IPS-15b (cell line): ENCODE measurements around the gene IER5L.
A peak's percentile ranks its signal among the peaks of the same experiment; 100 is the strongest.

Experiments
- H3K27me3 ChIP-seq: one replicate; pipeline ENCODE4 v1.6.1; 2013; ENCODE audit warnings: low read length; ENCODE audit not compliant: control insufficient read depth, insufficient read depth
- H3K36me3 ChIP-seq: one replicate; pipeline ENCODE4 v1.6.1; 2013; ENCODE audit warnings: low read length; ENCODE audit not compliant: control insufficient read depth, insufficient read depth
- H3K4me1 ChIP-seq: one replicate; pipeline ENCODE4 v1.6.1; 2013; ENCODE audit warnings: mild to moderate bottlenecking, low read length; ENCODE audit not compliant: control insufficient read depth, insufficient read depth
- H3K4me3 ChIP-seq: one replicate; pipeline ENCODE4 v1.5.1; 2013; ENCODE audit warnings: low read depth, low read length
- H3K9ac ChIP-seq: one replicate; pipeline ENCODE4 v1.6.1; 2013; ENCODE audit warnings: low read depth, mild to moderate bottlenecking, low read length
- H3K9me3 ChIP-seq: one replicate; pipeline ENCODE4 v1.6.1; 2013; ENCODE audit warnings: mild to moderate bottlenecking, low read length; ENCODE audit not compliant: control insufficient read depth, insufficient read depth

IER5L gene

DNA sequence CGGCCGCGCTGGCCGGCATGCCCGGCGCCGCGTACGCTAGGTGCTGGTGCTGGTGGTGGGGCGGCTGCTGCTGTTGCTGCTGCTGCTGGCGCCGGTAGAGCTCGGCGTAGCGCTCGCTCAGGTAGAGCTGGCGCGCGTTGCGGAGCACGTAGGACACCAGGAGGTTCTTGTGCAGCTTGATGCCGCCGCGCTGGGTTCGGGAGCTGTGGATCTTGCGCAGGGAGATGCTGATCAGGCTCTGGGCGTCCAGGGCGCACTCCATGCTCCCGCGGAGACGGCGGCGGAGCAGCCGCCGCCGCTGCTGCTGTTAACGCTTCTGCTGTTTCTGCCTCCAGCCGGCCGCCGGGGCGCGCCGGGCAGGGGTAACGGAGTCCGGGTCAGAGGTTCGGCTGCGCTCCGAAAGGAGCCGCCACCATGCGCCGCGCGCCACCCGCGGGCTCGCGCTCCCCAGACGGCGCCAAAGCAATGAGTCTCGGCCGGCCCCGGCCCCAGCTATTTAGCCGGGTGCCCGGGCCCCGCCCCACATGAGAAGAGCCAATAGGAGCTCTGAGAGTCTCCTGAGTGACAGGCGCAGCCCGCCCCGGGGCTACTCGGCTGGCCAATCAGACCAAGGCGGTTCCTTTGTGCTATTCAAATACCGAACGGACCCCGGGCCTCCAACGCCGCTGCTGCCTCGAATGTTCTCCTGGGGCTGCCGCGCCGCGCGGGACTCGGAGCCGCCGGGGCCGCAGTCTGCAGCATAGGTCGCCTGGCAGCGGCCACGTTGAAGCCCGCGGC lies at the start of gene IER5L:
IER5L (minus strand) TSS at position 471 of the 777 bp plus-strand sequence; CDS start at position 262, 209 bp downstream.
- H3K9me3 ChIP-seq: no peaks in the 10 kb centered on the region
- peak within 1 kb of the TSS; percentile 73 for H3K4me3 ChIP-seq
- peaks cover 65% of the 10 kb centered on the region for H3K27me3 ChIP-seq
- H3K36me3 ChIP-seq: no peaks in the 10 kb centered on the region
- peaks cover 7% of the 10 kb centered on the region for H3K4me1 ChIP-seq
- H3K9ac ChIP-seq: peak within 1 kb of the TSS; percentile 54

DNA sequence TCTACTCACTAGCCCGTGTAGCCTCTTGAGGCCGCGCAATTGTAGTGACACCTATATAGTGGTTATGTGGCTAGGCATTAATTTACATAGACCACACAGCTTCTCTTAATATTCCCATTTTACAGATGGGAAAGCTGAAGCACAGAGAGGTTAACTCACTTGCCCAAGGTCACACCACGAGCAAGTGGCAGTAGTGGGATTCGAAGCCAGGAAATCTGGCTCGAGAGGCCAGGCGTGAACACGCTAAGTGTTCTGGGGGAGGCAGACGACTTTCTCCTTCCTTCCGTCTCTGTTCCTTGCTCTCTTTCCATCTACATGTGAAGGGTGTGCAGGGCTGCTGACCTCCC lies 49.8 kb upstream of the IER5L start:
- no peaks in the 10 kb centered on the region for H3K27me3 ChIP-seq
- no peak overlapping the region for H3K4me3 ChIP-seq
- H3K9me3 ChIP-seq: no peaks in the 10 kb centered on the region
- H3K9ac ChIP-seq: no peak overlapping the region
- H3K36me3 ChIP-seq: no peaks in the 10 kb centered on the region
- H3K4me1 ChIP-seq: peaks cover 3% of the 10 kb centered on the region

DNA sequence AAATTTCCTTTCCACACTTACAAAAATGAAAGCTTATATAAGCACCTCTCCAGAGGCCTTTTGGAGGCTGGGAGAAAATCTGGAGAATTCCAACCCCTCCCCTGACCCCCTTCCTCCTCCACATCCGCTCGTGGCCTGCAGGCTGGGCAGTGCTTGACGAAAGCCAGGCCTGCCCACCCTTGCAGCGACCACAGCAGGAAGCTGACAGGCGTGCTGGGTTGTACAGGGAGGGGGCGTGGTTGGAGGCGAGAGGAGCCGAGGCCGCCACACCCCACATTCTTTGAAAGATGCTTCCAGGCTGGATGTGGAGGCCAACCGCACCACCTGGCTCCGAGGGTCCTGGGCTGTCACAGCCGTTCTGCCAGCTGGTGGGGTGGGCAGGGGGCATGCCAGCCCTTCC lies 47.8 kb upstream of the IER5L start:
- Histone ChIP-seq H3K9ac (no peak overlapping the region), H3K4me1 (peaks cover 10% of the 10 kb centered on the region), H3K9me3 (no peaks in the 10 kb centered on the region)

DNA sequence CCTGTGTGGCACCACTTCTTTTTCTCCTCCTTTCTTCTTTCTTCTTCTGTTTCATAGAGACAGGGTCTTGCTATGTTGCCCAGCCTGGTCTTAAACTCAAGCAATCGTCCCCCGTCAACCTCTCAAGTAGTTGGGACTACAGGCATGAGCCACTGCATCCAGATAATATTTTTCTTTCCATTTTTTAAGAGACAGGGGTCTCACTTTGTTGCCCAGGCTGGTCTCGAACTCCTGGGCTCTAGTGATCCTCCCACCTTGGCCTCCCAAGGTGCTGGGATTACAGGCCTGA lies 47.4 kb upstream of the IER5L start:
- no peak overlapping the region for H3K4me3 ChIP-seq
- H3K4me1 ChIP-seq: peaks cover 10% of the 10 kb centered on the region

More for the DNA sequence above, 47.8 kb upstream of the IER5L start:
- no peaks in the 10 kb centered on the region for H3K36me3 ChIP-seq
- no peak overlapping the region for H3K4me3 ChIP-seq
- no peaks in the 10 kb centered on the region for H3K27me3 ChIP-seq

DNA sequence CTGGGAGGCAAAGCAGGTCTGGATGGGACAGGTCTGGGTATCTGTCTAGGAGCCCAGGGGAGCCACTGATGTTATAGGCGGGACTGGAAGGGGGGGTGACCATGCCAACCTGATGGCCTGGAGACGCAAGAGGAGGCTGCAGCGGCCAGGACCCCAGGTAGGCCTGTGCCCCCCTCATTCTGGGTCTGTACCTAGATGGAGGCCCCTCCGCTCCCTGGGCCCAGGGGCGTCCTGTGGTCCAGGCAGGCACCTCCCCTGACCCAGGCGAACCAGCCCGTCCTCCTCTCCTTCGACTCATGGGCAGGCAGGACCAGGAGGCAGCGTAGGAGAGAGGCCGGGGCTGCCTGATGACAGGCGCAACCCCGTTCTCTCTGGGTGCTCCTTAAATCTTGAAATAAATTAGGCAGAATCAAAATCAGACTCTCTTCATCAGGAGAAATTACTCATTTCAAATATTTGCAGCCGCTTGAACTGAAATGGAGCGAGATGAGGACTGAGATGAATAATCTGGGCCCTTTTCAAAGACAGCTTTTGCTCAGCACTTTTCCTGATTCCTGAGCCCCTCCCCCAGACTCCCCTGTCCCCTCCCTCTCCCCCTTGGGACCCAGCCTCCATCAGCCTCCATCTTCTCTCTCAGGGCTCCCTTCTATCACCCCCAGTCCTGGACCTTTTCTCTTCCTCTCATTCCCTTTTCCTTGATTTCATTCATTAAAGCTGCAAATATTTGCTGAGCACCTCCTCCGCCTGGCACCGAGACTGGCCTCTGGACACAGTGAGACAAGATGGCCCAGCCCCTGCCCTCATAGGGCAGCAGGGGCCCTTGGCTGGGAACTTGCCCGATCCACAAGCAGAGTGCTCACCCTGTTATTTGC lies 46.8 kb upstream of the IER5L start:
- Histone ChIP-seq H3K9me3 (no peaks in the 10 kb centered on the region), H3K9ac (no peak overlapping the region), H3K36me3 (no peaks in the 10 kb centered on the region), H3K27me3 (no peaks in the 10 kb centered on the region), H3K4me3 (no peak overlapping the region), H3K4me1 (peaks cover 10% of the 10 kb centered on the region)

More for the DNA sequence above, 47.4 kb upstream of the IER5L start:
- Histone ChIP-seq H3K36me3 (no peaks in the 10 kb centered on the region), H3K9me3 (no peaks in the 10 kb centered on the region), H3K9ac (no peak overlapping the region), H3K27me3 (no peaks in the 10 kb centered on the region)

DNA sequence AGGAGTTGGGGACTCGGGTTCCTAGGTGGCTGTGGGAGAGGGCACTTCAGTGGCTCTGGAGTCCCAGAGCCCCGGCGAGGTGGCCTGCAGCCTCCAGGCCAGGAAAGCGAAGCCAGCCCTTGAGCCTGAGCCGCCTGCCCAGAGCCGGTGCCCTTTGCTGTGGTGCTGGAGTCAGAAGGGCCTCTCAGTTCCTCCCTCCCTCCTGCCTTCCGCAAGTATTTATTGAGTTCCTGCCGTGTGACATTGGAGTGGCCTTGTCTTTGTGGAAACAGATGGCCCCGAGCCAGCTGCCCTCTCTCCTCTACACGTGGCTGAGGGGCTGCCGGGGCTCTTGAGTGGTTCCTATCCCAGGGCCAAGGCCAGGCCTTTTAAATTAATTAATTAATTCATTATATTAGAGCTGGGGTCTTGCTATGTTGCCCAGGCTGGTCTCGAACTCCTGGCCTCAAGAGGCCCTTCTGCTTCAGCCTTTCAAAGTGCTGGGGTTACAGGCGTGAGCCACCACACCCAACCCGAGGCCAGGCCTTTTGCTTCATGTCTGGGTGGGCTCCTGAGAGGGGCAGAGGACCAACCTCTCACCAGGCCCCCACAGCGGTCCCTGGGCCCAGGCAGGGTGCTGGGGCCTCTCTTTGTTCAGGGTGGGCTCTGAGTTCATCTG lies 45.6 kb upstream of the IER5L start:
- H3K27me3 ChIP-seq: no peaks in the 10 kb centered on the region
- no peak overlapping the region for H3K9ac ChIP-seq
- H3K36me3 ChIP-seq: no peaks in the 10 kb centered on the region
- no peak overlapping the region for H3K4me3 ChIP-seq
- H3K4me1 ChIP-seq: peaks cover 10% of the 10 kb centered on the region
- H3K9me3 ChIP-seq: no peaks in the 10 kb centered on the region

DNA sequence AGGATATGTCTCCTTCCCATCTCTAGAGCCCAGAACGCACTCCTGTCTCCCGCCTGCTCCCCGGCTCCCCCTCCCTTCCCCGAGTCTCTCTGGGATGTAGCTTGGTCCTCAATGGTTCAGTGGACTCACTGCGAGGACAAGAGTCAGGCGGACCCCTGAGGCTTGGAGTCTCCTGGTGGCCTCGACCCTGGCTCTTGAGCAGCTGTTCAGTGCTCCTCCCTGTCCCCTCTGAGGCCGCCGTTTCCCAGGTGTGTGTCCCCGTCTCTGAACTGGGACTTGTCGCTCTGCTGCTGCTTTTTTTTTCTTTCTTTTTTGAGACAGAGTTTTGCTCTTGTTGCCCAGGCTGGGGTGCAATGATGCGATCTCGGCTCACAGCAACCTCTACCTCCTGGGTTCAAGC lies 44.8 kb upstream of the IER5L start:
- H3K27me3 ChIP-seq: no peaks in the 10 kb centered on the region
- H3K9ac ChIP-seq: no peak overlapping the region
- no peak overlapping the region for H3K4me3 ChIP-seq
- peaks cover 10% of the 10 kb centered on the region for H3K4me1 ChIP-seq
- no peaks in the 10 kb centered on the region for H3K36me3 ChIP-seq
- H3K9me3 ChIP-seq: no peaks in the 10 kb centered on the region

DNA sequence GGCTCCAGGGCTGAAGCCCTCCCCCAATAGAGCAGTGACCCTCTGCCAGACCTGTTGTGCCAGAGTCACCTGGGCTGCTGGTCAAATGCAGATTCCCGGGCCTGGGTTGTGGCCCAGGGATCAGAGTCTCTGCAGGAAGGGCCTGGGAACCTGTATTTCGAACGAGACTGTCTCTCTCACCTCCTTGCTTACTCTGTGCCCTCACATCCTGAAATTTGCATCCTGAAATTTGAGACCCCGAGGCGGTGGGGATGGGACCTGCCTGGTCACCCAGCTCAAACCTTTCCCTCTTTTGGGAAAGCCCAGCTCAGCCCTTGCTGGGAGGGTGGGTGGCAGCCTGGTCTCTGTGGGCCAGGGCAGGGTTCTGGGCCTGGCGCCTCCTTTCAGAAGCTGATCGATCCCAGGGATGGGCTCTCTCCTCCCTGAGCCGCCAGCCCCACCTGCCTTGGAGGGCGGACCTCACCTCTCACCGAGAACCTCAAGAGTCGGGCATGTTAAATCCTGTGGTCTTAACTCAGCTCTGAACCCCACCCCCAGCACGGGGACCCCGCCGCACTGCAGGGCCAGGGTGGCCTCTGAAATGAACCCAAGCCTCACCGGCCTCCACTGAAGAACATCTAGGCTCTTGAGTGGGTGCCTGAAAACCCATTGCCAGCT lies 44.0 kb upstream of the IER5L start:
- H3K27me3 ChIP-seq: no peaks in the 10 kb centered on the region
- no peaks in the 10 kb centered on the region for H3K9me3 ChIP-seq
- peaks cover 10% of the 10 kb centered on the region for H3K4me1 ChIP-seq
- H3K9ac ChIP-seq: no peak overlapping the region
- H3K36me3 ChIP-seq: no peaks in the 10 kb centered on the region
- no peak overlapping the region for H3K4me3 ChIP-seq

DNA sequence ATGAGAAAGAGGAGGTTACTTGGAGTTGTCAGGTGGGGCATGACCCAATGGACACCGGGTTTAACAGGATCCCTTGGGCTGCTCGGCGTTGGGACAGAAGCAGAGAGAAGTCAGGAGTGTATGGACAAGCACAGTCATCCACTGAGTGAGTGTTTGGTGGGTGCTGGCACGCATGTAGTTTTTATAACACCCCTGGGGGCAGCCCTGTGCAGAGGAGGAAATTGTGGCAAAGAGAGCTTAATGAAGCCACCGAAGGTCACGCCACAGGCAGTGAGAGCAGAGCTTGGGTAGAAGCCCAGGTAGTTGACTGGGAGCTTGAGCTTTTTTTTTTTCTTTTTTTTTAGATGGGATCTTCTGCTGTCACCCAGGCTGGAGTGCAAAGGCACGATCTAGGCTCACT lies 43.2 kb upstream of the IER5L start:
- H3K9me3 ChIP-seq: no peaks in the 10 kb centered on the region
- H3K4me1 ChIP-seq: peaks cover 10% of the 10 kb centered on the region
- no peak overlapping the region for H3K4me3 ChIP-seq
- no peaks in the 10 kb centered on the region for H3K36me3 ChIP-seq
- H3K9ac ChIP-seq: no peak overlapping the region
- no peaks in the 10 kb centered on the region for H3K27me3 ChIP-seq

DNA sequence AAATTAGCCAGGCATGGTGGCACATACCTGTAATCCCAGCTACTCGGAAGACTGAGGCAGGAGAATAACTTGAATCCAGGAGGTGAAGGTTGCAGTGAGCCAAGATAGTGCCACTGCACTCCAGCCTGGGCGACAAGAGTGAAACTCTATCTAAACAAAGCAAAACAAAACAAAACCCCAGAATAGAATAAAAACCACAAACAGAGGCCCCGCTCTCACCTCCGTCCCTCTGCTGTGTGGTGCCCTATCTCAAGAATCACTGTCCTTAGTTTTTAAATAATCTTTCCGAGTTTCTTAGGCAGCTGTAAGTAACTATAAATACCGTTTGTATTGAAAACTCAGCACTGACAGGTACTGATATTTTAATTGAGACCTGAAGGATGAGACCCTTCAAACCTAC lies 42.7 kb upstream of the IER5L start:
- H3K4me1 ChIP-seq: peaks cover 7% of the 10 kb centered on the region
- H3K9ac ChIP-seq: no peak overlapping the region
- no peaks in the 10 kb centered on the region for H3K9me3 ChIP-seq
- no peaks in the 10 kb centered on the region for H3K36me3 ChIP-seq
- no peaks in the 10 kb centered on the region for H3K27me3 ChIP-seq
- no peak overlapping the region for H3K4me3 ChIP-seq

DNA sequence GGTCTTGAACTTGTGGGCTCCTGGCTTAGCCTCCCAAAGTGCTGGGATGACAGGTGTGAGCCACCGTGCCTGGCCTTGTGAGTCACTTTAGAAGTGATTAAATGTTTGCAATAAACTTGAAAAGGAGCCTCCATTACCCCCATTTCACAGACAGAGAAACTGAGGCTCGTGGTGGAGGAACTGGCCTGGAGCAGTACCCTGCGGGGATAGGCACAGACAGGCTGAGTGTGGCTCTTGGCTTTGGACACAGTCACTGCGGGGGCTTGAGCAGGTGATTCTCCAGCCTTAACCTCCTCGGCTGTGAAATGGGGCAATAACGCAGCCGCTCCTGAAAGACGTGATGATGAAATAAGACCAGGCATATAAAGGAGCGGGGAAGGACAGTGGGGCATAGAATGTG lies 40.9 kb upstream of the IER5L start:
- H3K36me3 ChIP-seq: no peaks in the 10 kb centered on the region
- H3K4me1 ChIP-seq: peaks cover 7% of the 10 kb centered on the region
- H3K9me3 ChIP-seq: no peaks in the 10 kb centered on the region
- H3K9ac ChIP-seq: no peak overlapping the region
- H3K4me3 ChIP-seq: no peak overlapping the region
- no peaks in the 10 kb centered on the region for H3K27me3 ChIP-seq
